ENCODE measurements around the gene WDR6.

DNA sequence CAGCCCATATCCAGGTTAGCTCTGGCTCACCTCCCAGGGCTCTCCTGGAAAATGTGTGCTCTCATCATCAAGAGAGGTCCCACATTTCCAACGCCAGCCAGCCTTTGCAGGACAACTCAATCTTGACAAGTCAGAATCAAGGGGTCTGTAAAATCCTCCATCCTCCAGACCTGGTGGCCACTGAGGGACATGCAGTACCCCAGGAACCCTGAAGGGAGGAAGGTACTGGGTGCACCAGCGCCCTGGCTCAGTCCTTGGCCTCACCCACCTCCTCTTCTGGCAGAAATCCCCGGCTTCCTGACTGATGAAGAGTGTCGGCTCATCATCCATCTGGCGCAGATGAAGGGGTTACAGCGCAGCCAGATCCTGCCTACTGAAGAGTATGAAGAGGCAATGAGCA lies 6.0 kb upstream of the WDR6 start:
- no peak for TF ChIP-seq POLR2A (IDR thresholded peaks at IDR 0.05; ENCODE audit: low read length)
- no peak for TF ChIP-seq GATA1 (IDR thresholded peaks at IDR 0.05; ENCODE audit: low read depth, low read length)
